ENCODE results near the gene ADARB2. TPM values are rescaled to one million over a fixed set of nuclear protein-coding genes. Genes with fewer than 3 reads are reported as not detected.

The ADARB2 gene
- total RNA-seq, 1 experiment from 2014 or later, result not detected

DNA sequence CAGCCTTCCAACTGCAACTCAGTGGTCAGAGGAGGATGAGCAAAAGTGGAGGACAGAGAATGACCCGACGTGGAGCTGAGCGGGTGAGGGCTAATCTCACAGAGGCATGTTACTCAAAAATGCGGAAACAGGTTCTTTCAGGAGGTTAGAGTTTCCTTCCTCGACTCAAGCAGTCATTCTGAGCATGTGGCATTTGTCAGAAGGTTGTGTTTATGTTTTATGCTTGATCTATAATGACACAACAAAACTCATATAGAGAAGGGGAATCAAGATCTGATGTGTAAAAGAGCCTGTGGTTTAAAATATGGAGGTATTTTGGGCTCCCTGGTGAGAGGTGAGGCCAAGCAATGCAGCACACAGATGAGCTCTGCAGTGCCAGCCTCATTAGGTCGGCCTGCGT is 311.4 kb downstream of the ADARB2 start:
- no peak for DNase-seq
- TF ChIP-seq, protein P1, sequence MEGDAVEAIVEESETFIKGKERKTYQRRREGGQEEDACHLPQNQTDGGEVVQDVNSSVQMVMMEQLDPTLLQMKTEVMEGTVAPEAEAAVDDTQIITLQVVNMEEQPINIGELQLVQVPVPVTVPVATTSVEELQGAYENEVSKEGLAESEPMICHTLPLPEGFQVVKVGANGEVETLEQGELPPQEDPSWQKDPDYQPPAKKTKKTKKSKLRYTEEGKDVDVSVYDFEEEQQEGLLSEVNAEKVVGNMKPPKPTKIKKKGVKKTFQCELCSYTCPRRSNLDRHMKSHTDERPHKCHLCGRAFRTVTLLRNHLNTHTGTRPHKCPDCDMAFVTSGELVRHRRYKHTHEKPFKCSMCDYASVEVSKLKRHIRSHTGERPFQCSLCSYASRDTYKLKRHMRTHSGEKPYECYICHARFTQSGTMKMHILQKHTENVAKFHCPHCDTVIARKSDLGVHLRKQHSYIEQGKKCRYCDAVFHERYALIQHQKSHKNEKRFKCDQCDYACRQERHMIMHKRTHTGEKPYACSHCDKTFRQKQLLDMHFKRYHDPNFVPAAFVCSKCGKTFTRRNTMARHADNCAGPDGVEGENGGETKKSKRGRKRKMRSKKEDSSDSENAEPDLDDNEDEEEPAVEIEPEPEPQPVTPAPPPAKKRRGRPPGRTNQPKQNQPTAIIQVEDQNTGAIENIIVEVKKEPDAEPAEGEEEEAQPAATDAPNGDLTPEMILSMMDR (IDR thresholded peaks at IDR 0.05; ENCODE audit: unreplicated experiment), result no peak
- peaks cover 39% of the 10 kb centered on the region for H3K27me3 Mint-ChIP-seq (ENCODE audit: unreplicated experiment)
- CTCF ChIA-PET, result no interaction called here
- H3K9me3 Mint-ChIP-seq (ENCODE audit: low read depth, unreplicated experiment), result peaks cover 7% of the 10 kb centered on the region
- no peaks in the 10 kb centered on the region for H3K36me3 Mint-ChIP-seq (ENCODE audit: insufficient read depth, unreplicated experiment)
- no peak overlapping the region for H3K27ac Mint-ChIP-seq (ENCODE audit: unreplicated experiment)
- H3K4me1 Mint-ChIP-seq (ENCODE audit: low read depth, unreplicated experiment), result no peaks in the 10 kb centered on the region
- intact Hi-C loops (cut with micrococcal nuclease; ENCODE audit: unreplicated experiment), result no loop called here
- no peak overlapping the region for H3K4me3 Mint-ChIP-seq (ENCODE audit: low read depth, unreplicated experiment)
- BruUV-seq (replicated peaks), result no TSS peak

DNA sequence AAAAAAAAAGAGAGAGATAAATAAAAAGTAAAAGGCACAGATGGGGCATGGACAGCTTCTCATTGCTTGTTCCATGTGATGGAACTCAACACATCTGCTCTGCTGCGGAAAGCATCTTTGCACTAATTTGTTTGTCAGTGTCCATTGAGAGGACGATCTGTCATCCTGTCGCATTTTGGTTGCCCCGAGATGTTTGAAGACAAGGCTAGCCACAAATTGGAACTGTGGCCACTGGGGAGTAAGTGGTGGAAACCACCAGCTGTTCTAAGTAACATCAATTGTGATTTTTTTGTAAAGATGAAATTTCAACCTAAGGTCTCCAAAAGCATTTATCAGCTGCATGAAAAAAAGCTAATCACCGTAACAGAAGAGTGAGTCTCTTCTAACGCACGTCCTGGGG is 312.7 kb downstream of the ADARB2 start:
- no TSS peak for BruUV-seq (replicated peaks)
- intact Hi-C loops (cut with micrococcal nuclease; ENCODE audit: unreplicated experiment), result no loop called here
- H3K4me3 Mint-ChIP-seq (ENCODE audit: low read depth, unreplicated experiment), result no peak overlapping the region

DNA sequence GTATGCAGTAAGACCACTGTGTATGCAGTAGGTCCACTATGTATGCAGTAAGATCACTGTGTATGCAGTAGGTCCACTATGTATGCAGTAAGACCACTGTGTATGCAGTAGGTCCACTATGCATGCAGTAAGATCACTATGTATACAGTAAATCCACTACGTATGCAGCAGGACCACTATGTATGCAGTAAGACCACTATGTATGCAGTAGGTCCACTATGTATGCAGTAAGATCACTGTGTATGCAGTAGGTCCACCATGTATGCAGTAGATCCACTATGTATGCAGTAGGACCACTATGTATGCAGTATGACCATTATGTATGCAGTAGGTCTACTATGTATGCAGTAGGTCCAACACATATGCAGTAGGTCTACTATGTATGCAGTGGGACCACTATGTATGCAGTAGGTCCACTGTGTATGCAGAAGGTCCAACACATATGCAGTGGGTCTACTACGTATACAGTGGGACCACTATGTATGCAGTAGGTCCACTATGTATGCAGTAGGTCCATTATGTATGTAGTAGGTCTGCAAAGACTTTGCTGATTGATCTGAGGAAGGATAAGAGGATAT is 313.6 kb downstream of the ADARB2 start:
- TF ChIP-seq, protein P1 (IDR thresholded peaks at IDR 0.05; ENCODE audit: unreplicated experiment), result no peak
- BruUV-seq (replicated peaks), result no TSS peak
- Mint-ChIP-seq H3K9me3 (ENCODE audit: low read depth, unreplicated experiment) (peaks cover 2% of the 10 kb centered on the region), H3K27me3 (ENCODE audit: unreplicated experiment) (peaks cover 52% of the 10 kb centered on the region), H3K27ac (ENCODE audit: unreplicated experiment) (no peak overlapping the region), H3K36me3 (ENCODE audit: insufficient read depth, unreplicated experiment) (no peaks in the 10 kb centered on the region), H3K4me1 (ENCODE audit: low read depth, unreplicated experiment) (peaks cover 9% of the 10 kb centered on the region), H3K4me3 (ENCODE audit: low read depth, unreplicated experiment) (no peak overlapping the region)
- CTCF ChIA-PET, result no interaction called here
- intact Hi-C loops (cut with micrococcal nuclease; ENCODE audit: unreplicated experiment), result no loop called here
- no peak for DNase-seq

More for the DNA sequence above, 312.7 kb downstream of the ADARB2 start:
- Mint-ChIP-seq H3K27ac (ENCODE audit: unreplicated experiment) (no peak overlapping the region), H3K27me3 (ENCODE audit: unreplicated experiment) (peaks cover 51% of the 10 kb centered on the region), H3K9me3 (ENCODE audit: low read depth, unreplicated experiment) (peaks cover 2% of the 10 kb centered on the region), H3K36me3 (ENCODE audit: insufficient read depth, unreplicated experiment) (no peaks in the 10 kb centered on the region), H3K4me1 (ENCODE audit: low read depth, unreplicated experiment) (peaks cover 9% of the 10 kb centered on the region)
- CTCF ChIA-PET, result no interaction called here
- no peak for DNase-seq
- TF ChIP-seq, protein P1 (IDR thresholded peaks at IDR 0.05; ENCODE audit: unreplicated experiment), result no peak

DNA sequence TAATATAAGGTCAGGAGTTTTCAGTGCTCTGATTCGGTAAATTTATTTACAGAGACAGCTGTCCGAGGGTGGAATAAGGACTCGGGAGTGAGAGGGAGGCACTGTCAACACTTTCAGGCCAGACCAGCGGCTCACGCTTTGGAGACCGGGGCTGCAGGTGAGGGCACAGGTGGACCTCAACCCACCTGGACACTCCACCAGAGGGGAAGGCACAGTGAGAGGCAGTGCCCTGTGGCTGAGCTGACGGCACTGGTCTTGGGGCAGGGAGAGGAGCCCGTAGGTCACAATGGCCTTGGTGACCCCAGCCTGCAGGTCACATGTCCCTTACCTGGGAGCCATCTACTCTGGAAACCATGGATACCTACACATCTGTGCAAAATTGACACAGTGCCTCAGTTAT is 315.1 kb downstream of the ADARB2 start:
- peaks cover 58% of the 10 kb centered on the region for H3K27me3 Mint-ChIP-seq (ENCODE audit: unreplicated experiment)
- peaks cover 9% of the 10 kb centered on the region for H3K4me1 Mint-ChIP-seq (ENCODE audit: low read depth, unreplicated experiment)
- no TSS peak for BruUV-seq (replicated peaks)
- CTCF ChIA-PET, result no interaction called here
- DNase-seq, result no peak
- no peaks in the 10 kb centered on the region for H3K36me3 Mint-ChIP-seq (ENCODE audit: insufficient read depth, unreplicated experiment)
- no peak overlapping the region for H3K27ac Mint-ChIP-seq (ENCODE audit: unreplicated experiment)
- peaks cover 2% of the 10 kb centered on the region for H3K9me3 Mint-ChIP-seq (ENCODE audit: low read depth, unreplicated experiment)
- intact Hi-C loops (cut with micrococcal nuclease; ENCODE audit: unreplicated experiment), result no loop called here
- H3K4me3 Mint-ChIP-seq (ENCODE audit: low read depth, unreplicated experiment), result no peak overlapping the region
- TF ChIP-seq, protein P1 (IDR thresholded peaks at IDR 0.05; ENCODE audit: unreplicated experiment), result no peak

Measured in Calu3 (cell line).